Measurements from ENCODE around the gene STARD13.

DNA sequence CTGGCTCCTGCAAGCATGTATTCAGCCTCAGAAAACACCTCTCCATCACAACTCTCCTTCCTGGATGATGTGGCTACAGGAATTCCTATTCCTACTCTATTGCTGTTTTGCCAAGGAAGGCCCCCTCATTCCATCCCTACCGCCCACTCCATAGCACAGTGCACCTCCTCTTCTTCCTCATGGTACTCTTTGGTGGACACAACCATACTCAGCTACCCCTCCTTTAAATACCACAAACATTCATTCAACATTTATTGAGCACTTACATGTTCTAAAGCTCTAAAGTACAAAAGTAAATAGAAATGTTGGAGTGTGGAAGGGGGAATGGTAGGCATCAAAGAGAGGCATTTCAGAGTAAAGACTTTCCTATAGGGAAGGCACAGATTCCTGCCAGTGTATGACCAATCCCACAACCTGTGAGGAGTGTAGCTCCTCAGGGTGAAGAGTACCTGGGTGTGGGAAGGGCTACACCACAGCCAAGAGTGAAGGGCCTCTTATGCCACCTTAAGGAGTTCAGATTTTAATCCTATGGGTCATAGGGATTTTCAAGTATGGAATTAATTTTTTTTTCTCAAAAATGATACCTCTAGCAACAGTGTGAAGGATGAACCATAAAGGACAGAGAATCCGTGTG lies 42.5 kb downstream of the STARD13 start:
- TF ChIP-seq, protein P1, sequence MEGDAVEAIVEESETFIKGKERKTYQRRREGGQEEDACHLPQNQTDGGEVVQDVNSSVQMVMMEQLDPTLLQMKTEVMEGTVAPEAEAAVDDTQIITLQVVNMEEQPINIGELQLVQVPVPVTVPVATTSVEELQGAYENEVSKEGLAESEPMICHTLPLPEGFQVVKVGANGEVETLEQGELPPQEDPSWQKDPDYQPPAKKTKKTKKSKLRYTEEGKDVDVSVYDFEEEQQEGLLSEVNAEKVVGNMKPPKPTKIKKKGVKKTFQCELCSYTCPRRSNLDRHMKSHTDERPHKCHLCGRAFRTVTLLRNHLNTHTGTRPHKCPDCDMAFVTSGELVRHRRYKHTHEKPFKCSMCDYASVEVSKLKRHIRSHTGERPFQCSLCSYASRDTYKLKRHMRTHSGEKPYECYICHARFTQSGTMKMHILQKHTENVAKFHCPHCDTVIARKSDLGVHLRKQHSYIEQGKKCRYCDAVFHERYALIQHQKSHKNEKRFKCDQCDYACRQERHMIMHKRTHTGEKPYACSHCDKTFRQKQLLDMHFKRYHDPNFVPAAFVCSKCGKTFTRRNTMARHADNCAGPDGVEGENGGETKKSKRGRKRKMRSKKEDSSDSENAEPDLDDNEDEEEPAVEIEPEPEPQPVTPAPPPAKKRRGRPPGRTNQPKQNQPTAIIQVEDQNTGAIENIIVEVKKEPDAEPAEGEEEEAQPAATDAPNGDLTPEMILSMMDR (IDR thresholded peaks at IDR 0.05; ENCODE audit: insufficient read depth, low read length, poor library complexity, severe bottlenecking) = no peak
- TF ChIP-seq EZH2phosphoT487 (conservative IDR thresholded peaks at IDR 0.05; ENCODE audit: low read length) = no peak
